K562 (cell line): Measurements from ENCODE around the gene IL6ST. TPM values are rescaled to one million over a fixed set of nuclear protein-coding genes. Genes with fewer than 3 reads are reported as not detected.

Source experiments
- ATF7 ChIP-seq: fragments of 450-650 bp; IDR thresholded peaks from 2 replicates; pipeline ENCODE4 v1.7.1; 2014; ENCODE audit warnings: mild to moderate bottlenecking, moderate library complexity
- DACH1 ChIP-seq: fragments of 450-650 bp; IDR thresholded peaks from 2 replicates; pipeline ENCODE4 v1.6.1; 2018; ENCODE audit not compliant: partially characterized antibody
- EP400 ChIP-seq: fragments of 450-650 bp; IDR thresholded peaks from 2 replicates; pipeline ENCODE4 v1.6.1; 2017; ENCODE audit warnings: antibody characterized with exemption, mild to moderate bottlenecking, moderate library complexity
- KLF16 ChIP-seq: IDR thresholded peaks from 2 replicates; pipeline ENCODE4 v1.6.1; 2016; ENCODE audit warnings: antibody characterized with exemption
- NR1H2 ChIP-seq: sonication (generic); formaldehyde crosslinking; IDR thresholded peaks from 2 replicates; pipeline ENCODE4 v1.4.0; 2020; ENCODE audit warnings: mild to moderate bottlenecking, missing genetic modification reagents
- POLR2AphosphoS5 ChIP-seq: IDR thresholded peaks from 2 replicates; pipeline ENCODE4 v1.6.1; 2011; ENCODE audit warnings: mild to moderate bottlenecking, low read depth, low read length, moderate library complexity; ENCODE audit not compliant: control insufficient read depth, insufficient read depth
- POLR2B ChIP-seq: fragments of 450-650 bp; IDR thresholded peaks from 2 replicates; pipeline ENCODE4 v1.6.1; 2018; ENCODE audit warnings: low read depth; ENCODE audit not compliant: partially characterized antibody
- ZFP30 ChIP-seq: fragments of 250-450 bp; sonication (Bioruptor Pico); IDR thresholded peaks from 2 replicates; pipeline ENCODE4 v1.8.0; 2022; ENCODE audit warnings: moderate library complexity, mild to moderate bottlenecking, inconsistent platforms, borderline replicate concordance
- polyA plus RNA-seq, 8 experiments: library from polyadenylated mRNA; depleted of rRNA in 4 of 8; stranded (reverse) in 5 of 8; unstranded in 3 of 8; fragments of >200 nt; fragmentation: Nextera tagmentation in 2 of 8; fragmentation: Illumina TruSeq in 1 of 8; extraction: Ambion mirVana in 2 of 8; extraction: Trizol in 1 of 8; gene quantifications; 2 replicates each; pipeline versions ENCODE4 v1.2.1 to v1.2.3, GENCODE V29; 2011 to 2014; ENCODE audit warnings: inconsistent platforms in 1 of 8, missing spikeins in 1 of 8
- total RNA-seq, 7 experiments: library from RNA; depleted of rRNA in 6 of 7; stranded (reverse); fragments of >200 nt in 6 of 7; fragmentation: Illumina TruSeq in 2 of 7; extraction: Trizol in 2 of 7; gene quantifications; 2 replicates each; pipeline versions ENCODE4 v1.2.1 to v1.2.3, GENCODE V29; 2011 to 2021; ENCODE audit warnings: low replicate concordance in 1 of 7
- TF ChIP-seq, protein P1 (sequence below): fragments of 450-650 bp; IDR thresholded peaks from 2 replicates; pipeline ENCODE4 v1.6.1; 2016; ENCODE audit warnings: mild to moderate bottlenecking, moderate library complexity
- TF ChIP-seq, protein P2 (sequence below), 2 experiments: fragments of 450-650 bp in 1 of 2; sonication (generic) in 1 of 2; formaldehyde crosslinking; conservative IDR thresholded peaks; 2 replicates each; pipeline versions ENCODE4 v1.4.0 to v1.8.1; 2020 to 2022; ENCODE audit warnings: mild to moderate bottlenecking in 1 of 2, missing genetic modification reagents in 1 of 2

The IL6ST gene
- total and polyA plus RNA-seq, 9 of the 15 experiments (the other 6 are each of a cell fraction or from before 2014, with no cell fraction given): 2.0 to 27.0 (median 7.9) TPM

DNA sequence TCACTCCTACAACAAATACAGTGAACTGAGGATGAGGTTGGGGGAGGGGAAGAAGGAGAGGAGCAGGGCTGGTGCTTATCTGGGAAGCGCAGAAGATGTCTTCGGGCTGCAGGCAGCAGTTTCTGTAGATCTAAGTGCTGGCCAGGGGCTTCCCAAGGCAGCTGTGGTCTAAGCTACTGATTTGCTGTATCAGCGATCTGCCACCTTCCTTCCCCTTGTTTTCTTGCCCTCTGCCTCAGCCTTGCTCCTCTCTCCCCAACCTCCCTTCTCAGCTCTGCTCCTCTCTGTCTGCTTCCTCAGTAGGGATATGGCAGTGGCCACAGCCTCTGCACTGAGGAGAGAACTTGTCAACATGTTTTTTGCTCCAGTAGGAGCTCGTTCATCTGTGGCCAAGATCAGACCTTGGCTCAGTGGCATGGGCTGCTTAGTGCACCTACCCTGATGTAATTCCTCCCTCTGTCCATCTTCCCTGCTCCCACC lies 42.8 kb upstream of the IL6ST start (continued):
- TF ChIP-seq, protein P1, sequence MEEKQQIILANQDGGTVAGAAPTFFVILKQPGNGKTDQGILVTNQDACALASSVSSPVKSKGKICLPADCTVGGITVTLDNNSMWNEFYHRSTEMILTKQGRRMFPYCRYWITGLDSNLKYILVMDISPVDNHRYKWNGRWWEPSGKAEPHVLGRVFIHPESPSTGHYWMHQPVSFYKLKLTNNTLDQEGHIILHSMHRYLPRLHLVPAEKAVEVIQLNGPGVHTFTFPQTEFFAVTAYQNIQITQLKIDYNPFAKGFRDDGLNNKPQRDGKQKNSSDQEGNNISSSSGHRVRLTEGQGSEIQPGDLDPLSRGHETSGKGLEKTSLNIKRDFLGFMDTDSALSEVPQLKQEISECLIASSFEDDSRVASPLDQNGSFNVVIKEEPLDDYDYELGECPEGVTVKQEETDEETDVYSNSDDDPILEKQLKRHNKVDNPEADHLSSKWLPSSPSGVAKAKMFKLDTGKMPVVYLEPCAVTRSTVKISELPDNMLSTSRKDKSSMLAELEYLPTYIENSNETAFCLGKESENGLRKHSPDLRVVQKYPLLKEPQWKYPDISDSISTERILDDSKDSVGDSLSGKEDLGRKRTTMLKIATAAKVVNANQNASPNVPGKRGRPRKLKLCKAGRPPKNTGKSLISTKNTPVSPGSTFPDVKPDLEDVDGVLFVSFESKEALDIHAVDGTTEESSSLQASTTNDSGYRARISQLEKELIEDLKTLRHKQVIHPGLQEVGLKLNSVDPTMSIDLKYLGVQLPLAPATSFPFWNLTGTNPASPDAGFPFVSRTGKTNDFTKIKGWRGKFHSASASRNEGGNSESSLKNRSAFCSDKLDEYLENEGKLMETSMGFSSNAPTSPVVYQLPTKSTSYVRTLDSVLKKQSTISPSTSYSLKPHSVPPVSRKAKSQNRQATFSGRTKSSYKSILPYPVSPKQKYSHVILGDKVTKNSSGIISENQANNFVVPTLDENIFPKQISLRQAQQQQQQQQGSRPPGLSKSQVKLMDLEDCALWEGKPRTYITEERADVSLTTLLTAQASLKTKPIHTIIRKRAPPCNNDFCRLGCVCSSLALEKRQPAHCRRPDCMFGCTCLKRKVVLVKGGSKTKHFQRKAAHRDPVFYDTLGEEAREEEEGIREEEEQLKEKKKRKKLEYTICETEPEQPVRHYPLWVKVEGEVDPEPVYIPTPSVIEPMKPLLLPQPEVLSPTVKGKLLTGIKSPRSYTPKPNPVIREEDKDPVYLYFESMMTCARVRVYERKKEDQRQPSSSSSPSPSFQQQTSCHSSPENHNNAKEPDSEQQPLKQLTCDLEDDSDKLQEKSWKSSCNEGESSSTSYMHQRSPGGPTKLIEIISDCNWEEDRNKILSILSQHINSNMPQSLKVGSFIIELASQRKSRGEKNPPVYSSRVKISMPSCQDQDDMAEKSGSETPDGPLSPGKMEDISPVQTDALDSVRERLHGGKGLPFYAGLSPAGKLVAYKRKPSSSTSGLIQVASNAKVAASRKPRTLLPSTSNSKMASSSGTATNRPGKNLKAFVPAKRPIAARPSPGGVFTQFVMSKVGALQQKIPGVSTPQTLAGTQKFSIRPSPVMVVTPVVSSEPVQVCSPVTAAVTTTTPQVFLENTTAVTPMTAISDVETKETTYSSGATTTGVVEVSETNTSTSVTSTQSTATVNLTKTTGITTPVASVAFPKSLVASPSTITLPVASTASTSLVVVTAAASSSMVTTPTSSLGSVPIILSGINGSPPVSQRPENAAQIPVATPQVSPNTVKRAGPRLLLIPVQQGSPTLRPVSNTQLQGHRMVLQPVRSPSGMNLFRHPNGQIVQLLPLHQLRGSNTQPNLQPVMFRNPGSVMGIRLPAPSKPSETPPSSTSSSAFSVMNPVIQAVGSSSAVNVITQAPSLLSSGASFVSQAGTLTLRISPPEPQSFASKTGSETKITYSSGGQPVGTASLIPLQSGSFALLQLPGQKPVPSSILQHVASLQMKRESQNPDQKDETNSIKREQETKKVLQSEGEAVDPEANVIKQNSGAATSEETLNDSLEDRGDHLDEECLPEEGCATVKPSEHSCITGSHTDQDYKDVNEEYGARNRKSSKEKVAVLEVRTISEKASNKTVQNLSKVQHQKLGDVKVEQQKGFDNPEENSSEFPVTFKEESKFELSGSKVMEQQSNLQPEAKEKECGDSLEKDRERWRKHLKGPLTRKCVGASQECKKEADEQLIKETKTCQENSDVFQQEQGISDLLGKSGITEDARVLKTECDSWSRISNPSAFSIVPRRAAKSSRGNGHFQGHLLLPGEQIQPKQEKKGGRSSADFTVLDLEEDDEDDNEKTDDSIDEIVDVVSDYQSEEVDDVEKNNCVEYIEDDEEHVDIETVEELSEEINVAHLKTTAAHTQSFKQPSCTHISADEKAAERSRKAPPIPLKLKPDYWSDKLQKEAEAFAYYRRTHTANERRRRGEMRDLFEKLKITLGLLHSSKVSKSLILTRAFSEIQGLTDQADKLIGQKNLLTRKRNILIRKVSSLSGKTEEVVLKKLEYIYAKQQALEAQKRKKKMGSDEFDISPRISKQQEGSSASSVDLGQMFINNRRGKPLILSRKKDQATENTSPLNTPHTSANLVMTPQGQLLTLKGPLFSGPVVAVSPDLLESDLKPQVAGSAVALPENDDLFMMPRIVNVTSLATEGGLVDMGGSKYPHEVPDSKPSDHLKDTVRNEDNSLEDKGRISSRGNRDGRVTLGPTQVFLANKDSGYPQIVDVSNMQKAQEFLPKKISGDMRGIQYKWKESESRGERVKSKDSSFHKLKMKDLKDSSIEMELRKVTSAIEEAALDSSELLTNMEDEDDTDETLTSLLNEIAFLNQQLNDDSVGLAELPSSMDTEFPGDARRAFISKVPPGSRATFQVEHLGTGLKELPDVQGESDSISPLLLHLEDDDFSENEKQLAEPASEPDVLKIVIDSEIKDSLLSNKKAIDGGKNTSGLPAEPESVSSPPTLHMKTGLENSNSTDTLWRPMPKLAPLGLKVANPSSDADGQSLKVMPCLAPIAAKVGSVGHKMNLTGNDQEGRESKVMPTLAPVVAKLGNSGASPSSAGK: no peak
- TF ChIP-seq EP400: peak; percentile 27
- TF ChIP-seq DACH1: no peak
- TF ChIP-seq POLR2AphosphoS5: peak; percentile 93
- TF ChIP-seq ZFP30 (CRISPR knock-in tag): no peak
- TF ChIP-seq ATF7: peak; percentile 74
- peak; percentile 98 for TF ChIP-seq KLF16
- TF ChIP-seq NR1H2 (CRISPR knock-in tag): no peak
- TF ChIP-seq, protein P2, sequence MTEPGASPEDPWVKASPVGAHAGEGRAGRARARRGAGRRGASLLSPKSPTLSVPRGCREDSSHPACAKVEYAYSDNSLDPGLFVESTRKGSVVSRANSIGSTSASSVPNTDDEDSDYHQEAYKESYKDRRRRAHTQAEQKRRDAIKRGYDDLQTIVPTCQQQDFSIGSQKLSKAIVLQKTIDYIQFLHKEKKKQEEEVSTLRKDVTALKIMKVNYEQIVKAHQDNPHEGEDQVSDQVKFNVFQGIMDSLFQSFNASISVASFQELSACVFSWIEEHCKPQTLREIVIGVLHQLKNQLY (CRISPR knock-in tag; conservative IDR thresholded peaks at IDR 0.05): no peak
- no peak for TF ChIP-seq POLR2B
